ENCODE results near the gene WBP2.

DNA sequence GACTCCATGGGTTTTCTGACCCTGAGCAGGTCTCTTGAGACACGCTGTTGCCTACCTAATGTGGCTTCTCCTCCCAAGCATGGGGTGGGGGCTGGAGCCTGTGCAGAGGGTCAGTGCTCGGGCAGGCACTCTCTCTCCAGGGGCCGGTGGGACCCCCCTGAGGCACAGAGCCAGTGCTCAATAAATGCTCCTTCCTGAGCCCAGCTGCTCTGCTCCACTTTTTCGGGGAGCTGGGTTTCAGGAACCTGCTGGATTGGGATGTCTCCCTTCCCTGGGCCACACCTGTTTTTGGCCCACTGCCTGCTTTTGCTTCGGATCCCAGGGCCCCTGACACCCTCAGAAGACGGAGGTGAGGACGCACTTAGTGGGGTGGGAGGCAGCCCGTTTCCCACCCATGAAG, 42.9 kb upstream of the WBP2 start:
- TF ChIP-seq, protein P1, sequence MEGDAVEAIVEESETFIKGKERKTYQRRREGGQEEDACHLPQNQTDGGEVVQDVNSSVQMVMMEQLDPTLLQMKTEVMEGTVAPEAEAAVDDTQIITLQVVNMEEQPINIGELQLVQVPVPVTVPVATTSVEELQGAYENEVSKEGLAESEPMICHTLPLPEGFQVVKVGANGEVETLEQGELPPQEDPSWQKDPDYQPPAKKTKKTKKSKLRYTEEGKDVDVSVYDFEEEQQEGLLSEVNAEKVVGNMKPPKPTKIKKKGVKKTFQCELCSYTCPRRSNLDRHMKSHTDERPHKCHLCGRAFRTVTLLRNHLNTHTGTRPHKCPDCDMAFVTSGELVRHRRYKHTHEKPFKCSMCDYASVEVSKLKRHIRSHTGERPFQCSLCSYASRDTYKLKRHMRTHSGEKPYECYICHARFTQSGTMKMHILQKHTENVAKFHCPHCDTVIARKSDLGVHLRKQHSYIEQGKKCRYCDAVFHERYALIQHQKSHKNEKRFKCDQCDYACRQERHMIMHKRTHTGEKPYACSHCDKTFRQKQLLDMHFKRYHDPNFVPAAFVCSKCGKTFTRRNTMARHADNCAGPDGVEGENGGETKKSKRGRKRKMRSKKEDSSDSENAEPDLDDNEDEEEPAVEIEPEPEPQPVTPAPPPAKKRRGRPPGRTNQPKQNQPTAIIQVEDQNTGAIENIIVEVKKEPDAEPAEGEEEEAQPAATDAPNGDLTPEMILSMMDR (IDR thresholded peaks at IDR 0.05), result no peak
- no peak for TF ChIP-seq POLR2A (IDR thresholded peaks at IDR 0.05)

All from body of pancreas (tissue), 4 donors.